Loucy (cell line): Measurements from ENCODE around the gene HMSD.

Experiments
- EZH2phosphoT487 ChIP-seq: fragments of 200-600 bp; IDR thresholded peaks from 2 replicates; pipeline ENCODE4 v1.6.1; 2018; ENCODE audit warnings: antibody characterized with exemption, mild to moderate bottlenecking, moderate library complexity, borderline replicate concordance
- TF ChIP-seq, protein P1 (sequence below): fragments of 200-600 bp; sonication (generic); conservative IDR thresholded peaks from 2 replicates; pipeline ENCODE4 v1.5.1; 2014; ENCODE audit warnings: mild to moderate bottlenecking, antibody characterized with exemption, low read length

DNA sequence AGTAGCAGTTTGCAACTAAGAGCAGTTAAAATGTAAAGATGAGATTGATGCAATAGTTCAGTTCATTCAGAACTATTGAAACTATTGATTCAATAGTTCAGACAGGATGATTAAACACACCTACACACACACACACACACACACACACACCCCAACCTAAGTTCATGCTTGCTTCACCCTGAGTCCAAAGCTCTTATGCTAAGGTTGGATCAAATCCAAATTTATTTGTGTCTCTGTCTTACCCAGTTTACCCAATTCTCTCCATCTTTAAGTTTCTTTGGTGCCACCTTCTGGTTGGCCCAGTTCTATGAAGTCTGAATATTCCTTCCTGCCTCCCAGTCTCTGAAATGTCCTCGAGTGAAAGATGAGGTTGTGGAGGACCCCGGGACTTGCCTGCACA, 25.9 kb downstream of the HMSD start:
- no peak for TF ChIP-seq EZH2phosphoT487
- TF ChIP-seq, protein P1, sequence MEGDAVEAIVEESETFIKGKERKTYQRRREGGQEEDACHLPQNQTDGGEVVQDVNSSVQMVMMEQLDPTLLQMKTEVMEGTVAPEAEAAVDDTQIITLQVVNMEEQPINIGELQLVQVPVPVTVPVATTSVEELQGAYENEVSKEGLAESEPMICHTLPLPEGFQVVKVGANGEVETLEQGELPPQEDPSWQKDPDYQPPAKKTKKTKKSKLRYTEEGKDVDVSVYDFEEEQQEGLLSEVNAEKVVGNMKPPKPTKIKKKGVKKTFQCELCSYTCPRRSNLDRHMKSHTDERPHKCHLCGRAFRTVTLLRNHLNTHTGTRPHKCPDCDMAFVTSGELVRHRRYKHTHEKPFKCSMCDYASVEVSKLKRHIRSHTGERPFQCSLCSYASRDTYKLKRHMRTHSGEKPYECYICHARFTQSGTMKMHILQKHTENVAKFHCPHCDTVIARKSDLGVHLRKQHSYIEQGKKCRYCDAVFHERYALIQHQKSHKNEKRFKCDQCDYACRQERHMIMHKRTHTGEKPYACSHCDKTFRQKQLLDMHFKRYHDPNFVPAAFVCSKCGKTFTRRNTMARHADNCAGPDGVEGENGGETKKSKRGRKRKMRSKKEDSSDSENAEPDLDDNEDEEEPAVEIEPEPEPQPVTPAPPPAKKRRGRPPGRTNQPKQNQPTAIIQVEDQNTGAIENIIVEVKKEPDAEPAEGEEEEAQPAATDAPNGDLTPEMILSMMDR: peak; percentile 56
